H1 (cell line): ENCODE data around the gene DGCR8. TPM values are rescaled to one million over a fixed set of nuclear protein-coding genes. Genes with fewer than 3 reads are reported as not detected.
A peak's percentile ranks its signal among the peaks of the same experiment; 100 is the strongest.

ENCODE experiments used
- CTCF ChIA-PET: fragments of 300-600 bp; sonication (Branson Sonifier 250); formaldehyde crosslinking; loops from one replicate; lab custom pipeline; 2021; ENCODE audit not compliant: partially characterized antibody; lab: Charles Lee
- POLR2A ChIA-PET: fragments of 300-600 bp; sonication (Branson Sonifier 250); formaldehyde crosslinking; loops from one replicate; lab custom pipeline; 2021; ENCODE audit warnings: inconsistent platforms; ENCODE audit not compliant: partially characterized antibody; lab: Charles Lee
- DNase-seq, 2 experiments: peaks; one replicate each; pipeline versions ENCODE4 v3.0.0 to v3.0.0-alpha.2; 2010 to 2022; ENCODE audit warnings: low spot score in 2 of 2, low read depth in 1 of 2, mixed read lengths in 1 of 2
- FAIRE-seq: peaks from 2 replicates; lab custom pipeline; 2011; peaks lifted over from hg19 to GRCh38; lab: Jason Lieb, UNC
- H2AFZ ChIP-seq: 2 replicates; pipeline ENCODE4 v1.8.1; 2012; ENCODE audit warnings: low read length, inconsistent platforms
- H2AK5ac ChIP-seq: 2 replicates; pipeline ENCODE4 v1.6.1; 2013; ENCODE audit warnings: low read depth, low read length
- H2BK120ac ChIP-seq: replicated peaks from 2 replicates; pipeline ENCODE3; 2013; ENCODE audit warnings: low read depth, low read length, inconsistent platforms
- H2BK12ac ChIP-seq: 2 replicates; pipeline ENCODE4 v1.6.1; 2013; ENCODE audit warnings: low read depth, low read length
- H2BK15ac ChIP-seq: 2 replicates; pipeline ENCODE4 v1.6.1; 2013; ENCODE audit warnings: low read length
- H2BK20ac ChIP-seq: 2 replicates; pipeline ENCODE4 v1.6.1; 2013; ENCODE audit warnings: low read length
- H2BK5ac ChIP-seq: 2 replicates; pipeline ENCODE4 v1.6.1; 2013; ENCODE audit warnings: low read depth, low read length
- H3K14ac ChIP-seq: 2 replicates; pipeline ENCODE4 v1.6.1; 2013; ENCODE audit warnings: inconsistent platforms; ENCODE audit not compliant: insufficient read length
- H3K18ac ChIP-seq: 2 replicates; pipeline ENCODE4 v1.6.1; 2013; ENCODE audit warnings: low read length; ENCODE audit errors: extremely low read depth
- H3K23ac ChIP-seq: 2 replicates; pipeline ENCODE4 v1.6.1; 2013; ENCODE audit warnings: inconsistent platforms; ENCODE audit not compliant: insufficient read length
- H3K23me2 ChIP-seq: 2 replicates; pipeline ENCODE4 v1.6.1; 2013; ENCODE audit warnings: low read depth, low read length
- H3K27ac ChIP-seq: 2 replicates; pipeline ENCODE4 v1.6.1; 2011; ENCODE audit warnings: low read depth, low read length, inconsistent platforms
- H3K27me3 ChIP-seq, 4 experiments: replicated peaks in 1 of 4; 1 replicate in 1 of 4; 2 replicates in 3 of 4; pipeline versions ENCODE4 v1.6.1 to v1.8.1; 2011 to 2013; ENCODE audit warnings: low read length in 3 of 4, mild to moderate bottlenecking in 3 of 4, inconsistent platforms in 2 of 4, mixed read lengths in 2 of 4, moderate library complexity in 1 of 4; ENCODE audit not compliant: control insufficient read depth in 3 of 4, insufficient read depth in 3 of 4; ENCODE audit errors: extremely low read depth in 1 of 4
- H3K36me3 ChIP-seq, 4 experiments: 2 replicates each; pipeline versions ENCODE4 v1.6.1 to v1.8.1; 2011 to 2013; ENCODE audit warnings: mild to moderate bottlenecking in 4 of 4, low read length in 3 of 4, moderate library complexity in 2 of 4, control low read depth in 1 of 4, inconsistent platforms in 1 of 4; ENCODE audit not compliant: insufficient read depth in 4 of 4, control insufficient read depth in 2 of 4
- H3K4ac ChIP-seq: replicated peaks from 2 replicates; pipeline ENCODE3; 2013; ENCODE audit warnings: low read length, low read depth, mixed read lengths, inconsistent platforms; ENCODE audit not compliant: insufficient read length
- H3K4me1 ChIP-seq, 4 experiments: replicated peaks in 1 of 4; 1 replicate in 1 of 4; 2 replicates in 3 of 4; pipeline versions ENCODE4 v1.6.1 to v1.8.1; 2011 to 2013; ENCODE audit warnings: low read length in 3 of 4, inconsistent platforms in 2 of 4, mixed read lengths in 1 of 4; ENCODE audit not compliant: insufficient read depth in 4 of 4, control insufficient read depth in 3 of 4
- H3K4me2 ChIP-seq, 2 experiments: 2 replicates each; pipeline versions ENCODE4 v1.6.1 to v1.8.1; 2011 to 2013; ENCODE audit warnings: low read depth in 2 of 2, low read length in 2 of 2, control low read depth in 1 of 2, inconsistent platforms in 1 of 2, mild to moderate bottlenecking in 1 of 2; ENCODE audit not compliant: insufficient read depth in 1 of 2
- H3K4me3 ChIP-seq, 4 experiments: fragments of 200-600, 300-600 bp in 1 of 4; sonication (generic), shearing (Covaris generic), sonication (Bioruptor Twin) in 1 of 4; 2 replicates each; pipeline versions ENCODE4 v1.5.1 to v1.8.1; 2011 to 2016; ENCODE audit warnings: low read length in 4 of 4, low read depth in 3 of 4, control low read depth in 2 of 4, inconsistent platforms in 2 of 4, mild to moderate bottlenecking in 2 of 4, mixed read lengths in 1 of 4, moderate library complexity in 1 of 4; ENCODE audit not compliant: insufficient read depth in 2 of 4; ENCODE audit errors: extremely low read depth in 1 of 4
- H3K56ac ChIP-seq: replicated peaks from 2 replicates; pipeline ENCODE3; 2013; ENCODE audit warnings: low read depth, mild to moderate bottlenecking, mixed read lengths, low read length, inconsistent platforms; ENCODE audit not compliant: insufficient read length
- H3K79me1 ChIP-seq: 2 replicates; pipeline ENCODE4 v1.6.1; 2013; ENCODE audit warnings: low read depth, low read length, control low read depth
- H3K79me2 ChIP-seq, 2 experiments: 2 replicates each; pipeline versions ENCODE4 v1.6.1 to v1.8.1; 2012 to 2013; ENCODE audit warnings: low read length in 2 of 2, mild to moderate bottlenecking in 2 of 2, inconsistent platforms in 1 of 2; ENCODE audit not compliant: insufficient read depth in 2 of 2, control insufficient read depth in 1 of 2
- H3K9ac ChIP-seq, 4 experiments: replicated peaks in 1 of 4; 1 replicate in 1 of 4; 2 replicates in 3 of 4; pipeline versions ENCODE4 v1.6.1 to v1.8.1; 2011 to 2013; ENCODE audit warnings: low read depth in 3 of 4, low read length in 3 of 4, control low read depth in 2 of 4, mild to moderate bottlenecking in 2 of 4, moderate library complexity in 2 of 4, inconsistent platforms in 1 of 4; ENCODE audit errors: extremely low read depth in 1 of 4
- H3K9me3 ChIP-seq, 2 experiments: 2 replicates each; pipeline versions ENCODE4 v1.6.1 to v1.8.1; 2012 to 2013; ENCODE audit warnings: mild to moderate bottlenecking in 2 of 2, moderate library complexity in 2 of 2, control low read depth in 1 of 2, inconsistent platforms in 1 of 2, low read depth in 1 of 2, low read length in 1 of 2, mixed read lengths in 1 of 2; ENCODE audit not compliant: insufficient read depth in 2 of 2
- H4K20me1 ChIP-seq, 2 experiments: replicated peaks in 1 of 2; 2 replicates each; pipeline versions ENCODE3 to v1.8.1; 2011 to 2013; ENCODE audit warnings: inconsistent platforms in 2 of 2, low read length in 2 of 2, mild to moderate bottlenecking in 1 of 2; ENCODE audit not compliant: insufficient read depth in 2 of 2, control insufficient read depth in 1 of 2
- H4K5ac ChIP-seq: 2 replicates; pipeline ENCODE4 v1.6.1; 2013; ENCODE audit warnings: low read length, low read depth, mixed read lengths, inconsistent platforms; ENCODE audit not compliant: insufficient read length
- H4K8ac ChIP-seq: 2 replicates; pipeline ENCODE4 v1.8.0; 2013; ENCODE audit warnings: mild to moderate bottlenecking, moderate library complexity, low read length, inconsistent platforms; ENCODE audit not compliant: insufficient read depth; ENCODE audit errors: extremely low read depth
- H4K91ac ChIP-seq: replicated peaks from 2 replicates; pipeline ENCODE3; 2013; ENCODE audit warnings: low read length, mixed read lengths, inconsistent platforms; ENCODE audit not compliant: insufficient read length
- BACH1 ChIP-seq: IDR thresholded peaks from 2 replicates; pipeline ENCODE4 v1.6.1; 2012; ENCODE audit warnings: low read length, improper control_type of control experiment
- E2F6 ChIP-seq: IDR thresholded peaks from 2 replicates; pipeline ENCODE4 v1.6.1; 2012; ENCODE audit warnings: inconsistent platforms
- EGR1 ChIP-seq: IDR thresholded peaks from 2 replicates; pipeline ENCODE4 v1.6.1; 2011; ENCODE audit warnings: low read depth, low read length, borderline replicate concordance
- EP300 ChIP-seq, 2 experiments: IDR thresholded peaks; 1 replicate in 1 of 2; 2 replicates in 1 of 2; pipeline ENCODE4 v1.6.1; 2011 to 2012; ENCODE audit warnings: low read depth in 2 of 2, low read length in 2 of 2, mild to moderate bottlenecking in 2 of 2, borderline replicate concordance in 1 of 2, inconsistent platforms in 1 of 2, moderate library complexity in 1 of 2
- KDM4A ChIP-seq: IDR thresholded peaks from one replicate; pipeline ENCODE4 v1.7.1; 2012; ENCODE audit warnings: low read depth, mild to moderate bottlenecking, moderate library complexity, low read length, inconsistent platforms; ENCODE audit not compliant: severe bottlenecking
- KDM5A ChIP-seq: fragments of 200-600 bp; IDR thresholded peaks from 2 replicates; pipeline ENCODE4 v1.7.1; 2012; ENCODE audit warnings: mild to moderate bottlenecking, low read length, inconsistent platforms, mixed read lengths
- POLR2A ChIP-seq, 2 experiments: IDR thresholded peaks; 1 replicate in 1 of 2; 2 replicates in 1 of 2; pipeline ENCODE4 v1.6.1; 2011; ENCODE audit warnings: low read depth in 2 of 2, low read length in 2 of 2, mild to moderate bottlenecking in 2 of 2; ENCODE audit errors: control extremely low read depth in 1 of 2
- POU5F1 ChIP-seq: IDR thresholded peaks from 2 replicates; pipeline ENCODE4 v1.6.1; 2011; ENCODE audit warnings: low read depth, mild to moderate bottlenecking, low read length, moderate library complexity
- RAD21 ChIP-seq, 2 experiments: IDR thresholded peaks in 1 of 2; conservative IDR thresholded peaks in 1 of 2; 2 replicates each; pipeline ENCODE4 v1.6.1; 2011; ENCODE audit warnings: low read depth in 2 of 2, low read length in 2 of 2, improper control_type of control experiment in 1 of 2, inconsistent platforms in 1 of 2, mild to moderate bottlenecking in 1 of 2, moderate library complexity in 1 of 2
- RFX5 ChIP-seq: IDR thresholded peaks from 2 replicates; pipeline ENCODE4 v1.6.1; 2011; ENCODE audit warnings: low read depth, low read length, improper control_type of control experiment, borderline replicate concordance
- RXRA ChIP-seq: IDR thresholded peaks from 2 replicates; pipeline ENCODE4 v1.6.1; 2011; ENCODE audit warnings: low read depth, mild to moderate bottlenecking, low read length, moderate library complexity; ENCODE audit not compliant: insufficient read depth
- TCF12 ChIP-seq: IDR thresholded peaks from 2 replicates; pipeline ENCODE4 v1.6.1; 2011; ENCODE audit warnings: low read depth, mild to moderate bottlenecking, low read length
- WGBS, 2 experiments: shearing (Covaris generic) in 1 of 2; methylation state at CpG; one replicate each; pipeline versions ENCODE4 v1.1.6 to v1.1.7; 2013 to 2015; ENCODE audit warnings: low lambda C conversion rate in 2 of 2, mixed read lengths in 2 of 2, inconsistent platforms in 1 of 2, low coverage in 1 of 2, missing lambda C conversion rate in 1 of 2; ENCODE audit not compliant: insufficient replicate concordance in 2 of 2, insufficient coverage in 1 of 2, insufficient read length in 1 of 2; ENCODE audit errors: extremely low coverage in 1 of 2, missing lambda C conversion rate in 1 of 2; 5-methylcytosine and 5-hydroxymethylcytosine counted together
- polyA plus RNA-seq, 7 experiments: library from polyadenylated mRNA; depleted of rRNA in 3 of 7; stranded (reverse) in 5 of 7; unstranded in 2 of 7; fragments of >200 nt in 5 of 7; fragments of 200-250 nt in 2 of 7; gene quantifications; 1 replicate in 5 of 7; 2 replicates in 1 of 7; 4 replicates in 1 of 7; pipeline versions ENCODE4 v1.2.1 to v1.2.3, GENCODE V29; 2011 to 2013; ENCODE audit warnings: missing spikeins in 2 of 7, mixed read lengths in 2 of 7
- total RNA-seq: library from RNA; stranded (reverse); fragmentation: NEBNext Ultra II Directional; extraction: Animal tissue kit (Norgen Biotek cat#: 25700); gene quantifications from 2 replicates; pipeline ENCODE4 v1.2.1, GENCODE V29; 2021

DGCR8 gene
- total and polyA plus RNA-seq, 2 of the 8 experiments (the other 6 are each of a cell fraction or from before 2014, with no cell fraction given) = 23.7 to 43.7 TPM

- no peak for DNase-seq
- Histone ChIP-seq H3K18ac (no peak overlapping the region), H3K4me1 (no peaks in the 10 kb centered on the region), H2BK15ac (no peak overlapping the region), H2BK20ac (no peak overlapping the region), H3K79me2 (no peaks in the 10 kb centered on the region), H3K56ac (no peak overlapping the region), H3K79me1 (no peaks in the 10 kb centered on the region), H3K4ac (no peak overlapping the region), H2BK12ac (no peak overlapping the region), H2BK120ac (no peak overlapping the region), H3K23ac (no peak overlapping the region), H3K23me2 (no peaks in the 10 kb centered on the region), H3K9ac (no peak overlapping the region), H2AK5ac (no peak overlapping the region), H3K4me3 (no peak overlapping the region), H4K91ac (no peak overlapping the region), H3K14ac (no peak overlapping the region), H3K4me2 (no peak overlapping the region), H2AFZ (no peak overlapping the region), H4K20me1 (peaks cover 0 to 3% of the 10 kb centered on the region in 2 experiments), H4K8ac (peak overlapping the region; percentile 38; the same call in 1 of the 2 replicates), H3K27ac (no peak overlapping the region), H4K5ac (no peak overlapping the region), H3K9me3 (no peaks in the 10 kb centered on the region), H2BK5ac (no peak overlapping the region), H3K27me3 (peaks cover 0 to 3% (median 0%) of the 10 kb centered on the region in 4 experiments; a peak in 3 of 7 replicates), H3K36me3 (no peaks in the 10 kb centered on the region)
- CTCF ChIA-PET = interaction anchor here (0.6 to 1.7 kb wide), 3 partner anchors 9 to 380 kb away, joined by 3 to 8 read pairs (median 4); no protein-coding TSS in a partner anchor
- no peak for FAIRE-seq
- 90% methylated on average over 6 of the region's 7 CpGs; no CpG with 5 or more reads in 1 of the 2 experiments for WGBS, 2 experiments
- POLR2A ChIA-PET = interaction anchor here (1.0 to 1.9 kb wide), 3 partner anchors 9 to 117 kb away, joined by 3 to 5 read pairs (median 4); no protein-coding TSS in a partner anchor
- TF ChIP-seq EP300 (IDR thresholded peaks at IDR 0.05; ENCODE audit: borderline replicate concordance in 1 of 2, low read depth in 2 of 2, low read length in 2 of 2) = no peak
- TF ChIP-seq EGR1 = no peak
- no peak for TF ChIP-seq KDM5A
- no peak for TF ChIP-seq RXRA
- TF ChIP-seq RAD21 (IDR thresholded peaks at IDR 0.05 in 1 of 2, conservative IDR thresholded peaks at IDR 0.05 in 1 of 2; ENCODE audit: low read depth in 2 of 2, low read length in 2 of 2) = no peak
- TF ChIP-seq E2F6 = no peak
- no peak for TF ChIP-seq TCF12
- TF ChIP-seq BACH1 = no peak
- no peak for TF ChIP-seq POU5F1
- TF ChIP-seq RFX5 = no peak
- TF ChIP-seq KDM4A = no peak
- no peak for TF ChIP-seq POLR2A (IDR thresholded peaks at IDR 0.05; ENCODE audit: control extremely low read depth in 1 of 2, low read depth in 2 of 2, low read length in 2 of 2)
Measured at GRCh38 chr22:20069331-20070042, 10.6 kb upstream of the DGCR8 start.
